Hepatocyte (in vitro differentiated cells): ENCODE measurements around the gene PABPC1L. TPM values are rescaled to one million over a fixed set of nuclear protein-coding genes. Genes with fewer than 3 reads are reported as not detected.

Experiments used
- DNase-seq: peaks from one replicate; pipeline ENCODE4 v3.0.0-alpha.2; 2016; ENCODE audit warnings: low spot score
- H2AFZ ChIP-seq: fragments of 200-600 bp; sonication (generic); 2 replicates; pipeline ENCODE4 v1.6.0; 2016; ENCODE audit warnings: antibody characterized with exemption, mild to moderate bottlenecking
- H3K27ac ChIP-seq: fragments of 200-600 bp; sonication (generic); 2 replicates; pipeline ENCODE4 v1.5.1; 2016; ENCODE audit warnings: mild to moderate bottlenecking
- H3K27me3 ChIP-seq: fragments of 200-600 bp; sonication (generic); 2 replicates; pipeline ENCODE4 v1.6.1; 2016
- H3K36me3 ChIP-seq: fragments of 200-600 bp; sonication (generic); replicated peaks from 2 replicates; pipeline ENCODE4 v1.5.1; 2016; ENCODE audit warnings: low read depth; ENCODE audit not compliant: insufficient read depth
- H3K4me1 ChIP-seq: fragments of 200-600 bp; sonication (generic); 2 replicates; pipeline ENCODE4 v1.5.1; 2016; ENCODE audit warnings: mild to moderate bottlenecking, moderate library complexity; ENCODE audit not compliant: insufficient read depth
- H3K4me2 ChIP-seq: fragments of 200-600 bp; sonication (generic); 2 replicates; pipeline ENCODE4 v1.6.0; 2016
- H3K4me3 ChIP-seq: fragments of 200-600 bp; sonication (generic); 2 replicates; pipeline ENCODE4 v1.5.1; 2016; ENCODE audit warnings: mild to moderate bottlenecking
- H3K79me2 ChIP-seq: fragments of 200-600 bp; sonication (generic); 2 replicates; pipeline ENCODE4 v1.6.0; 2017; ENCODE audit warnings: mild to moderate bottlenecking
- H3K9me2 ChIP-seq: fragments of 200-600 bp; sonication (generic); replicated peaks from 2 replicates; pipeline ENCODE4 v1.6.0; 2017; ENCODE audit warnings: mild to moderate bottlenecking; ENCODE audit not compliant: insufficient read depth
- H3K9me3 ChIP-seq: fragments of 200-600 bp; sonication (generic); 2 replicates; pipeline ENCODE4 v1.5.1; 2016; ENCODE audit warnings: low read depth, mild to moderate bottlenecking
- H4K20me1 ChIP-seq: fragments of 200-600 bp; sonication (generic); 2 replicates; pipeline ENCODE4 v1.6.0; 2016; ENCODE audit warnings: mild to moderate bottlenecking; ENCODE audit not compliant: insufficient read depth, poor library complexity, severe bottlenecking
- EZH2 ChIP-seq: fragments of 200-600 bp; sonication (generic); IDR thresholded peaks from 2 replicates; pipeline ENCODE4 v1.6.1; 2016; ENCODE audit warnings: antibody characterized with exemption, mild to moderate bottlenecking, borderline replicate concordance
- EZH2phosphoT487 ChIP-seq: fragments of 200-600 bp; sonication (generic); IDR thresholded peaks from one replicate; pipeline ENCODE4 v1.6.1; 2018; ENCODE audit warnings: antibody characterized with exemption, mild to moderate bottlenecking, low read depth, moderate library complexity; ENCODE audit not compliant: unreplicated experiment, severe bottlenecking
- WGBS: methylation state at CpG from one replicate; pipeline ENCODE4 v1.1.6; 2016; ENCODE audit warnings: low lambda C conversion rate; ENCODE audit errors: missing lambda C conversion rate; 5-methylcytosine and 5-hydroxymethylcytosine counted together
- polyA plus RNA-seq: library from polyadenylated mRNA; unstranded; fragments of >200 nt; fragmentation: Nextera tagmentation; extraction: Ambion mirVana; gene quantifications from 2 replicates; pipeline ENCODE4 v1.2.1, GENCODE V29; 2016
- total RNA-seq: library from RNA; depleted of rRNA; stranded (reverse); fragments of >200 nt; gene quantifications from 2 replicates; pipeline ENCODE4 v1.2.3, GENCODE V29; 2014
- TF ChIP-seq, protein P1 (sequence below): fragments of 200-600 bp; sonication (generic); IDR thresholded peaks from 2 replicates; pipeline ENCODE4 v1.5.1; 2016; ENCODE audit warnings: antibody characterized with exemption, mild to moderate bottlenecking; ENCODE audit not compliant: poor library complexity

The PABPC1L gene
- total and polyA plus RNA-seq, 2 experiments from 2014 or later, result 15.6 to 23.5 TPM

DNA sequence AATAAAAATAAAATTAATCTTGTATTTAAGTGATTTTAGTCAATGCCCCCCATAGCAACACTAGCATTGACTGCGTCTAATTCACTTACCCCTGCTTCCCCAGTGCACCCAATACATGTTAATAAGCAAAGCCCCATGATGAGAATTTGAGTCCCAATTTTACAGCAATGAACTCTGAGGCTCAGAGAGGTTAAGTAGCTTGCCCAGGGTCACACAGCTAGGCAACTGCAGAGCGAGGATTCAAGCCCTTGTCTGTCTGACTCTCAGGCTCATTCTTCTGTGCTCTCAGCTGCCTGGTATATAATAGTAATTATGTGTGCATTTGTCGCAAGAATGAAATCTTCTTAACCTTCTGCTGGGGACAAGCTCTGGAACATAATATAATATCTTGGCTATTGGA is 8.5 kb downstream of the PABPC1L start:
- Histone ChIP-seq H3K9me3 (no peaks in the 10 kb centered on the region), H3K27me3 (no peaks in the 10 kb centered on the region), H3K9me2 (no peaks in the 10 kb centered on the region), H3K79me2 (no peaks in the 10 kb centered on the region), H3K4me1 (no peaks in the 10 kb centered on the region), H2AFZ (no peak overlapping the region), H3K4me3 (no peak overlapping the region), H3K27ac (no peak overlapping the region), H3K4me2 (no peak overlapping the region), H3K36me3 (no peaks in the 10 kb centered on the region), H4K20me1 (no peaks in the 10 kb centered on the region)
- TF ChIP-seq, protein P1, sequence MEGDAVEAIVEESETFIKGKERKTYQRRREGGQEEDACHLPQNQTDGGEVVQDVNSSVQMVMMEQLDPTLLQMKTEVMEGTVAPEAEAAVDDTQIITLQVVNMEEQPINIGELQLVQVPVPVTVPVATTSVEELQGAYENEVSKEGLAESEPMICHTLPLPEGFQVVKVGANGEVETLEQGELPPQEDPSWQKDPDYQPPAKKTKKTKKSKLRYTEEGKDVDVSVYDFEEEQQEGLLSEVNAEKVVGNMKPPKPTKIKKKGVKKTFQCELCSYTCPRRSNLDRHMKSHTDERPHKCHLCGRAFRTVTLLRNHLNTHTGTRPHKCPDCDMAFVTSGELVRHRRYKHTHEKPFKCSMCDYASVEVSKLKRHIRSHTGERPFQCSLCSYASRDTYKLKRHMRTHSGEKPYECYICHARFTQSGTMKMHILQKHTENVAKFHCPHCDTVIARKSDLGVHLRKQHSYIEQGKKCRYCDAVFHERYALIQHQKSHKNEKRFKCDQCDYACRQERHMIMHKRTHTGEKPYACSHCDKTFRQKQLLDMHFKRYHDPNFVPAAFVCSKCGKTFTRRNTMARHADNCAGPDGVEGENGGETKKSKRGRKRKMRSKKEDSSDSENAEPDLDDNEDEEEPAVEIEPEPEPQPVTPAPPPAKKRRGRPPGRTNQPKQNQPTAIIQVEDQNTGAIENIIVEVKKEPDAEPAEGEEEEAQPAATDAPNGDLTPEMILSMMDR, result no peak
- WGBS, result 95% methylated on average over 3 of the region's 3 CpGs
- no peak for DNase-seq

- Histone ChIP-seq H3K27me3 (no peaks in the 10 kb centered on the region), H3K9me2 (no peaks in the 10 kb centered on the region), H2AFZ (no peak overlapping the region), H3K9me3 (no peaks in the 10 kb centered on the region), H3K36me3 (no peaks in the 10 kb centered on the region), H3K4me3 (no peak overlapping the region), H3K27ac (no peak overlapping the region), H3K4me2 (no peak overlapping the region), H3K79me2 (no peaks in the 10 kb centered on the region), H4K20me1 (no peaks in the 10 kb centered on the region), H3K4me1 (no peaks in the 10 kb centered on the region)
- DNase-seq, result no peak
- TF ChIP-seq EZH2phosphoT487 (no peak), EZH2 (no peak)
- TF ChIP-seq, protein P1, result no peak
- 94% methylated on average over 10 of the region's 10 CpGs for WGBS
Observed at GRCh38 chr20:44918761-44919160, 8.9 kb downstream of the PABPC1L start.

GRCh38 chr20:44921447-44921846 is 11.6 kb downstream of the PABPC1L start:
- Histone ChIP-seq H3K4me3 (no peak overlapping the region), H3K4me2 (no peak overlapping the region), H3K36me3 (no peaks in the 10 kb centered on the region), H2AFZ (no peak overlapping the region), H3K79me2 (no peaks in the 10 kb centered on the region), H3K27me3 (no peaks in the 10 kb centered on the region), H3K9me2 (no peaks in the 10 kb centered on the region), H3K27ac (no peak overlapping the region), H3K9me3 (no peaks in the 10 kb centered on the region), H4K20me1 (no peaks in the 10 kb centered on the region), H3K4me1 (no peaks in the 10 kb centered on the region)
- no peak for DNase-seq
- whole genome bisulfite sequencing, result 99% methylated on average over 14 of the region's 14 CpGs
- TF ChIP-seq EZH2 (no peak), EZH2phosphoT487 (no peak)
- TF ChIP-seq, protein P1, result no peak

DNA sequence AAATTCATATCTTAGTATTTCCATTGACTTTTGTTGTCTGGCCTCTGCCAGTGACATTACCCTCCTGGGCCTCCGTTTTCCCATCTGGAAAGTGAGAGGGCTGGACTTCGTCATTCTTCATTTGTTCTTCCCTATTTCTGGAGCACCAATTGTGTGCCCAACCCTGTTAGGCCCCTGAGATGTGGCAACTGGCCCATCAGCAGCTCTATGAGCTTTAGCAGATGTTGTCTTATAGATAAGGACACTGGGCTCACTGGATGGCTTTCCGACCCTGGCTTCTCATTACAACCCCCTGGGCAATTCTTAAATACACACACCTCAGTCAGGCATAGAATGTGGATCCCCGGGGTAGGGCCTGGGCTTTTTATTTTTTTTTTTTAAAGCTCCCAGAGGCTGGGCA is 14.7 kb downstream of the PABPC1L start:
- H3K4me3 ChIP-seq, result no peak overlapping the region
- H4K20me1 ChIP-seq, result no peaks in the 10 kb centered on the region
- H3K4me1 ChIP-seq, result no peaks in the 10 kb centered on the region
- no peak for DNase-seq
- H2AFZ ChIP-seq, result no peak overlapping the region
- TF ChIP-seq EZH2phosphoT487 (no peak), EZH2 (no peak)
- TF ChIP-seq, protein P1, result no peak
- 54% methylated on average over 4 of the region's 4 CpGs for WGBS
- H3K79me2 ChIP-seq, result no peaks in the 10 kb centered on the region
- H3K27ac ChIP-seq, result no peak overlapping the region
- H3K27me3 ChIP-seq, result no peaks in the 10 kb centered on the region
- H3K9me2 ChIP-seq, result no peaks in the 10 kb centered on the region
- H3K9me3 ChIP-seq, result no peaks in the 10 kb centered on the region
- H3K36me3 ChIP-seq, result no peaks in the 10 kb centered on the region
- no peak overlapping the region for H3K4me2 ChIP-seq
